GM23338 (cell line): Measurements from ENCODE around the gene FAM43A. TPM values are rescaled to one million over a fixed set of nuclear protein-coding genes. Genes with fewer than 3 reads are reported as not detected.

Experiments used
- ATAC-seq: fragments of 200-7000 bp; cut with Tn5 transposase; 3 replicates; pipeline ENCODE4 v1.9.1; 2020
- DNase-seq: peaks from one replicate; pipeline ENCODE4 v3.0.0-alpha.2; 2015; ENCODE audit warnings: low spot score
- H2AFZ ChIP-seq: fragments of 200-600 bp; sonication (generic); 2 replicates; pipeline ENCODE4 v1.8.0; 2016; ENCODE audit warnings: antibody characterized with exemption, mild to moderate bottlenecking, moderate library complexity
- H3F3A ChIP-seq: fragments of 200-600 bp; sonication (generic); replicated peaks from 2 replicates; pipeline ENCODE4 v1.8.0; 2017; ENCODE audit warnings: antibody characterized with exemption, mixed run types, low read depth
- H3K27ac ChIP-seq: fragments of 200-600 bp; sonication (generic); 2 replicates; pipeline ENCODE4 v1.6.1; 2016; ENCODE audit warnings: low read depth
- H3K27me3 ChIP-seq: fragments of 200-600 bp; sonication (generic); 2 replicates; pipeline ENCODE4 v1.8.0; 2016; ENCODE audit warnings: mild to moderate bottlenecking, mixed run types, moderate library complexity; ENCODE audit not compliant: insufficient read depth
- H3K36me3 ChIP-seq: fragments of 200-600 bp; sonication (generic); 2 replicates; pipeline ENCODE4 v1.8.0; 2016; ENCODE audit warnings: mild to moderate bottlenecking; ENCODE audit not compliant: insufficient read depth
- H3K4me1 ChIP-seq: fragments of 200-600 bp; sonication (generic); 2 replicates; pipeline ENCODE4 v1.8.0; 2016; ENCODE audit warnings: mild to moderate bottlenecking, moderate library complexity; ENCODE audit not compliant: insufficient read depth
- H3K4me2 ChIP-seq: fragments of 200-600 bp; sonication (generic); 2 replicates; pipeline ENCODE4 v1.7.1; 2017; ENCODE audit warnings: mixed run types
- H3K4me3 ChIP-seq: fragments of 200-600 bp; sonication (generic); 2 replicates; pipeline ENCODE4 v1.6.1; 2016; ENCODE audit warnings: mixed run types
- H3K79me2 ChIP-seq: fragments of 200-600 bp; sonication (generic); replicated peaks from 2 replicates; pipeline ENCODE4 v1.8.0; 2017; ENCODE audit warnings: mild to moderate bottlenecking; ENCODE audit not compliant: insufficient read depth
- H3K9me2 ChIP-seq: fragments of 200-600 bp; sonication (generic); 2 replicates; pipeline ENCODE4 v1.8.0; 2017; ENCODE audit not compliant: insufficient read depth
- H4K20me1 ChIP-seq: fragments of 200-600 bp; sonication (generic); replicated peaks from 2 replicates; pipeline ENCODE4 v1.8.0; 2017; ENCODE audit warnings: mild to moderate bottlenecking; ENCODE audit not compliant: insufficient read depth
- H3K27ac Mint-ChIP-seq: 2 replicates; pipeline ENCODE4 v1.8.0; 2020; ENCODE audit warnings: inconsistent platforms, mild to moderate bottlenecking, moderate library complexity, mixed read lengths
- H3K27me3 Mint-ChIP-seq: 3 replicates; pipeline ENCODE4 v1.8.0; 2022; ENCODE audit warnings: low read depth, mild to moderate bottlenecking, moderate library complexity, mixed read lengths, inconsistent platforms; ENCODE audit not compliant: insufficient read depth, poor library complexity
- H3K36me3 Mint-ChIP-seq: 3 replicates; pipeline ENCODE4 v1.8.0; 2021; ENCODE audit warnings: low read depth, mild to moderate bottlenecking, inconsistent platforms, moderate library complexity, mixed read lengths
- H3K4me1 Mint-ChIP-seq: 3 replicates; pipeline ENCODE4 v1.8.0; 2020; ENCODE audit warnings: mild to moderate bottlenecking, inconsistent platforms, mixed read lengths
- H3K4me3 Mint-ChIP-seq: 3 replicates; pipeline ENCODE4 v1.8.0; 2021; ENCODE audit warnings: moderate library complexity, mild to moderate bottlenecking, inconsistent platforms, mixed read lengths
- H3K9me3 Mint-ChIP-seq: 3 replicates; pipeline ENCODE4 v1.8.0; 2020; ENCODE audit warnings: moderate library complexity, mild to moderate bottlenecking, inconsistent platforms, mixed read lengths
- CREB1 ChIP-seq: fragments of 250-450 bp; sonication (Bioruptor Pico); IDR thresholded peaks from 2 replicates; pipeline ENCODE4 v1.5.0; 2020; ENCODE audit warnings: low read depth, mild to moderate bottlenecking, moderate library complexity
- EZH2 ChIP-seq: fragments of 200-600 bp; sonication (generic); IDR thresholded peaks from one replicate; pipeline ENCODE4 v1.8.0; 2017; ENCODE audit warnings: antibody characterized with exemption, mild to moderate bottlenecking, low read depth; ENCODE audit not compliant: unreplicated experiment
- EZH2phosphoT487 ChIP-seq: fragments of 200-600 bp; sonication (generic); IDR thresholded peaks from one replicate; pipeline ENCODE4 v1.8.1; 2018; ENCODE audit warnings: antibody characterized with exemption; ENCODE audit not compliant: unreplicated experiment
- JUNB ChIP-seq: IDR thresholded peaks from one replicate; pipeline ENCODE4 v1.6.1; 2016; ENCODE audit warnings: antibody characterized with exemption; ENCODE audit not compliant: unreplicated experiment
- NANOG ChIP-seq: IDR thresholded peaks from 2 replicates; pipeline ENCODE4 v1.6.1; 2016; ENCODE audit warnings: antibody characterized with exemption, borderline replicate concordance
- POLR2AphosphoS5 ChIP-seq: IDR thresholded peaks from 2 replicates; pipeline ENCODE4 v1.6.1; 2016; ENCODE audit warnings: antibody characterized with exemption, low read depth
- REST ChIP-seq: IDR thresholded peaks from one replicate; pipeline ENCODE4 v1.6.1; 2018; ENCODE audit warnings: antibody characterized with exemption; ENCODE audit not compliant: unreplicated experiment
- STAT1 ChIP-seq: IDR thresholded peaks from one replicate; pipeline ENCODE4 v1.6.1; 2016; ENCODE audit warnings: antibody characterized with exemption; ENCODE audit not compliant: unreplicated experiment
- ZNF114 ChIP-seq: fragments of 250-450 bp; sonication (Bioruptor Pico); IDR thresholded peaks from 2 replicates; pipeline ENCODE4 v1.5.0; 2020; ENCODE audit warnings: mild to moderate bottlenecking, moderate library complexity
- ZNF331 ChIP-seq: fragments of 250-450 bp; sonication (Bioruptor Pico); IDR thresholded peaks from 2 replicates; pipeline ENCODE4 v1.5.0; 2020; ENCODE audit warnings: low read depth, mild to moderate bottlenecking, moderate library complexity
- polyA plus RNA-seq: library from polyadenylated mRNA; unstranded; fragments of >200 nt; fragmentation: Nextera tagmentation; extraction: Ambion mirVana; gene quantifications from 2 replicates; pipeline ENCODE4 v1.2.1, GENCODE V29; 2016
- total RNA-seq: library from RNA; depleted of rRNA; stranded (reverse); fragments of >200 nt; shearing (Covaris generic); gene quantifications from 2 replicates; pipeline ENCODE4 v1.2.3, GENCODE V29; 2014
- TF ChIP-seq, protein P1 (sequence below): IDR thresholded peaks from 2 replicates; pipeline ENCODE4 v1.6.1; 2016; ENCODE audit warnings: antibody characterized with exemption

Gene FAM43A
- total and polyA plus RNA-seq, 2 experiments from 2014 or later, result 2.4 to 6.4 TPM

- DNase-seq (no peak), ATAC-seq (no peak)
- no peak overlapping the region for H2AFZ ChIP-seq
- no peaks in the 10 kb centered on the region; the same call in 1 of the 2 replicates for H3K9me2 ChIP-seq
- H3K4me3 ChIP-seq, result no peak overlapping the region
- Mint-ChIP-seq H3K4me3 (no peak overlapping the region), H3K9me3 (no peaks in the 10 kb centered on the region), H3K27ac (no peak overlapping the region), H3K36me3 (no peaks in the 10 kb centered on the region), H3K4me1 (peaks cover 3% of the 10 kb centered on the region; the same call in 2 of the 3 replicates), H3K27me3 (peaks cover 4% of the 10 kb centered on the region)
- H3K4me1 ChIP-seq, result no peaks in the 10 kb centered on the region
- H4K20me1 ChIP-seq, result no peaks in the 10 kb centered on the region
- H3F3A ChIP-seq, result no peaks in the 10 kb centered on the region
- H3K79me2 ChIP-seq, result no peaks in the 10 kb centered on the region
- H3K27me3 ChIP-seq, result no peaks in the 10 kb centered on the region
- no peak overlapping the region for H3K27ac ChIP-seq
- H3K36me3 ChIP-seq, result no peaks in the 10 kb centered on the region
- no peak overlapping the region for H3K4me2 ChIP-seq
- TF ChIP-seq STAT1 (no peak), REST (no peak)
Observed at GRCh38 chr3:194723846-194724618, 38.3 kb downstream of the FAM43A start.

DNA sequence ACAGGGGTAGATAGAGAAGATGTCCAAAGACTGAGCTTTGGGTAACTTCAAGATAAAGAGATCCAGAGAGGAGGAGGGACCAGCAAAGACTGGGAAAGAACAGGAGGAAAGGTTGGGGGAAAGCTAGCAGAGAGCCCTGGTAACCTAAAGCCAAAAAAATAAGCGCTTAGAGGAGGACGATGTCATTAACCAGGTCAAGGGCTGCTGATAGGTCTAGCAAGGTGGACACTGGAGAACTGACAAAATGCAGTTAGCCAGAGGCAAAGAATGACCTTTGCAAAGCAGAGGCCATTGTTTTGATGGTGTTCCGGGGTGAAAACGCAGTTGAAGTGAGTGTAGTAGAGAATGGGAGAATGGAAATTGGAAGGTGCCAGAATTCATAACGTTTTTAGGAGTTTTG lies 39.7 kb downstream of the FAM43A start:
- H3K27me3 ChIP-seq, result no peaks in the 10 kb centered on the region
- peaks cover 12% of the 10 kb centered on the region; the same call in 1 of the 2 replicates for H3K4me1 ChIP-seq
- H3K36me3 ChIP-seq, result no peaks in the 10 kb centered on the region
- H3K4me3 ChIP-seq, result no peak overlapping the region
- H3K79me2 ChIP-seq, result no peaks in the 10 kb centered on the region
- Mint-ChIP-seq H3K4me3 (no peak overlapping the region), H3K27me3 (peaks cover 6% of the 10 kb centered on the region), H3K4me1 (peaks cover 15% of the 10 kb centered on the region), H3K9me3 (no peaks in the 10 kb centered on the region), H3K36me3 (no peaks in the 10 kb centered on the region), H3K27ac (no peak overlapping the region)
- no peak for DNase-seq
- H2AFZ ChIP-seq, result no peak overlapping the region
- H3F3A ChIP-seq, result no peaks in the 10 kb centered on the region
- no peak overlapping the region for H3K27ac ChIP-seq
- no peak overlapping the region for H3K4me2 ChIP-seq
- no peaks in the 10 kb centered on the region; the same call in 1 of the 2 replicates for H3K9me2 ChIP-seq
- H4K20me1 ChIP-seq, result no peaks in the 10 kb centered on the region
- ATAC-seq, result no peak
- TF ChIP-seq ZNF331 (CRISPR knock-in tag), result no peak
- TF ChIP-seq CREB1 (CRISPR knock-in tag), result no peak
- no peak for TF ChIP-seq NANOG
- TF ChIP-seq, protein P1, sequence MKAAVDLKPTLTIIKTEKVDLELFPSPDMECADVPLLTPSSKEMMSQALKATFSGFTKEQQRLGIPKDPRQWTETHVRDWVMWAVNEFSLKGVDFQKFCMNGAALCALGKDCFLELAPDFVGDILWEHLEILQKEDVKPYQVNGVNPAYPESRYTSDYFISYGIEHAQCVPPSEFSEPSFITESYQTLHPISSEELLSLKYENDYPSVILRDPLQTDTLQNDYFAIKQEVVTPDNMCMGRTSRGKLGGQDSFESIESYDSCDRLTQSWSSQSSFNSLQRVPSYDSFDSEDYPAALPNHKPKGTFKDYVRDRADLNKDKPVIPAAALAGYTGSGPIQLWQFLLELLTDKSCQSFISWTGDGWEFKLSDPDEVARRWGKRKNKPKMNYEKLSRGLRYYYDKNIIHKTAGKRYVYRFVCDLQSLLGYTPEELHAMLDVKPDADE, result no peak
- no peak for TF ChIP-seq EZH2
- no peak for TF ChIP-seq JUNB
- no peak for TF ChIP-seq EZH2phosphoT487
- no peak for TF ChIP-seq POLR2AphosphoS5
- no peak for TF ChIP-seq ZNF114 (CRISPR knock-in tag)
